WTC11 (cell line): ENCODE measurements around the gene HDGFL3. TPM values are rescaled to one million over a fixed set of nuclear protein-coding genes. Genes with fewer than 3 reads are reported as not detected.
A peak's percentile ranks its signal among the peaks of the same experiment; 100 is the strongest.

ENCODE experiments used
- ATAC-seq: fragments of 200-7000 bp; cut with Tn5 transposase; 2 replicates; pipeline ENCODE4 v1.10.0; 2021; ENCODE audit warnings: mild to moderate bottlenecking, moderate library complexity
- CTCF ChIA-PET: fragments of 300-600 bp; sonication (Branson Sonifier 250); formaldehyde crosslinking; loops from one replicate; lab custom pipeline; 2021; ENCODE audit warnings: antibody characterized with exemption; lab: Charles Lee
- POLR2A ChIA-PET: fragments of 350-600 bp; sonication (Branson Sonifier 250); formaldehyde crosslinking; loops from one replicate; lab custom pipeline; 2021; ENCODE audit warnings: antibody characterized with exemption; lab: Charles Lee
- DNase-seq: peaks from one replicate; pipeline ENCODE4 v3.0.0; 2021; ENCODE audit warnings: low spot score
- H3K27ac Mint-ChIP-seq: 2 replicates; pipeline ENCODE4 v1.8.0; 2021; ENCODE audit warnings: mixed read lengths
- H3K27me3 Mint-ChIP-seq: 2 replicates; pipeline ENCODE4 v1.8.0; 2021; ENCODE audit warnings: low read depth, mild to moderate bottlenecking, moderate library complexity, mixed read lengths
- H3K36me3 Mint-ChIP-seq: 2 replicates; pipeline ENCODE4 v1.8.0; 2021; ENCODE audit warnings: mixed read lengths
- H3K4me1 Mint-ChIP-seq: 2 replicates; pipeline ENCODE4 v1.8.0; 2022; ENCODE audit warnings: mixed read lengths
- H3K4me3 Mint-ChIP-seq: 2 replicates; pipeline ENCODE4 v1.8.0; 2021; ENCODE audit warnings: mild to moderate bottlenecking, moderate library complexity, mixed read lengths
- H3K9me3 Mint-ChIP-seq: 2 replicates; pipeline ENCODE4 v1.8.0; 2021; ENCODE audit warnings: mixed read lengths
- CREM ChIP-seq: sonication (generic); formaldehyde crosslinking; IDR thresholded peaks from 2 replicates; pipeline ENCODE4 v1.8.1; 2022; ENCODE audit warnings: mild to moderate bottlenecking, missing genetic modification reagents, moderate library complexity
- E2F4 ChIP-seq: sonication (generic); formaldehyde crosslinking; IDR thresholded peaks from 2 replicates; pipeline ENCODE4 v1.8.1; 2022; ENCODE audit warnings: low read depth, mild to moderate bottlenecking, moderate library complexity, missing genetic modification reagents, borderline replicate concordance
- FOXP1 ChIP-seq: sonication (generic); formaldehyde crosslinking; IDR thresholded peaks from 2 replicates; pipeline ENCODE4 v1.8.0; 2022; ENCODE audit warnings: missing genetic modification reagents, mild to moderate bottlenecking, moderate library complexity, borderline replicate concordance
- JUN ChIP-seq: sonication (generic); formaldehyde crosslinking; IDR thresholded peaks from 2 replicates; pipeline ENCODE4 v1.8.0; 2023; ENCODE audit warnings: mild to moderate bottlenecking, missing genetic modification reagents
- PRDM15 ChIP-seq: sonication (generic); formaldehyde crosslinking; IDR thresholded peaks from 2 replicates; pipeline ENCODE4 v1.8.0; 2022; ENCODE audit warnings: missing genetic modification reagents
- SMAD3 ChIP-seq: sonication (generic); formaldehyde crosslinking; IDR thresholded peaks from 2 replicates; pipeline ENCODE4 v1.8.0; 2022; ENCODE audit warnings: missing genetic modification reagents, mild to moderate bottlenecking, borderline replicate concordance
- ZBTB21 ChIP-seq: sonication (generic); formaldehyde crosslinking; IDR thresholded peaks from 2 replicates; pipeline ENCODE4 v1.8.1; 2023; ENCODE audit warnings: mild to moderate bottlenecking, missing genetic modification reagents, borderline replicate concordance
- ZMAT4 ChIP-seq: fragments of 250-450 bp; sonication (Bioruptor Pico); IDR thresholded peaks from 2 replicates; pipeline ENCODE4 v1.9.0; 2021; ENCODE audit warnings: mild to moderate bottlenecking
- ZNF121 ChIP-seq: sonication (generic); formaldehyde crosslinking; IDR thresholded peaks from 2 replicates; pipeline ENCODE4 v1.8.0; 2023; ENCODE audit warnings: missing genetic modification reagents
- ZNF416 ChIP-seq: fragments of 250-450 bp; sonication (Bioruptor Pico); IDR thresholded peaks from 2 replicates; pipeline ENCODE4 v1.9.0; 2021; ENCODE audit warnings: mild to moderate bottlenecking, inconsistent platforms
- ZNF423 ChIP-seq: fragments of 250-450 bp; sonication (Bioruptor Pico); IDR thresholded peaks from 2 replicates; pipeline ENCODE4 v2.1.2; 2022; ENCODE audit warnings: mild to moderate bottlenecking, moderate library complexity
- ZNF671 ChIP-seq: fragments of 250-450 bp; sonication (Bioruptor Pico); IDR thresholded peaks from 2 replicates; pipeline ENCODE4 v1.8.0; 2021; ENCODE audit warnings: mild to moderate bottlenecking
- total RNA-seq: library from RNA; stranded (reverse); gene quantifications from 3 replicates; pipeline ENCODE4 v1.2.3, GENCODE V29; 2021
- TF ChIP-seq, protein P1 (sequence below): sonication (generic); formaldehyde crosslinking; IDR thresholded peaks from 2 replicates; pipeline ENCODE4 v1.8.1; 2023; ENCODE audit warnings: mild to moderate bottlenecking, missing genetic modification reagents
- TF ChIP-seq, protein P2 (sequence below): sonication (generic); formaldehyde crosslinking; IDR thresholded peaks from 2 replicates; pipeline ENCODE4 v1.8.0; 2023; ENCODE audit warnings: missing genetic modification reagents
- TF ChIP-seq, protein P3 (sequence below): fragments of 200-600 bp; IDR thresholded peaks from 2 replicates; pipeline ENCODE4 v1.8.0; 2022; ENCODE audit warnings: antibody characterized with exemption

The HDGFL3 gene
- total RNA-seq, 1 experiment from 2014 or later: 124 TPM

DNA sequence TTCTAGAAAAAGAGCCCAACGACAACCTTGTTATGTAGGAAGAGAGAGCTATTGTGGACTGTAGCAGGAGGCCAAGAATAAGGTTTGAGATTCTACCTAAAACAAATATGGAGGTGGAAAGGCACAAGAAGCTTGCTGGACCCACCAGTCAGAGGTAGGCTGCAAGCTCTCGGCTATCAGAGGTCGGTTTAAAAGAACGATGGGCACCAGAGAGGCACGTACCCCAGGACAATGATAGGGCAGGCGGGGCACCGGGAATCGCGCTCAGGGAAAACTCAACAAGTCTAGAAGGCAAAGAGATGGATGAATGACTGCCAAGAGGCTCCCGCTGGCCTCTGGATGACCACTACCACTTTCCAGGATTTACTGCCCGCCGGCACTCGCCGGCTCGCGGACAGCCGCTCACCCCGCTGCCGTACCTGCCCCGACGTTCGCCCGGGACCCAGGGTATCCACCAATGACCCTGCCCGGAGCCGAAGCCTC is 1.1 kb downstream of the HDGFL3 start:
- H3K4me3 Mint-ChIP-seq: peak overlapping the region; percentile 95
- no peak for ATAC-seq
- no peaks in the 10 kb centered on the region for H3K27me3 Mint-ChIP-seq
- H3K27ac Mint-ChIP-seq: peak overlapping the region; percentile 96
- H3K4me1 Mint-ChIP-seq: peaks cover 38% of the 10 kb centered on the region
- H3K9me3 Mint-ChIP-seq: no peaks in the 10 kb centered on the region
- TF ChIP-seq SMAD3 (peak; percentile 68; the same call in 1 of the 2 replicates), PRDM15 (CRISPR knock-in tag) (peak; percentile 53), ZNF423 (CRISPR knock-in tag) (no peak)
- TF ChIP-seq, protein P1, sequence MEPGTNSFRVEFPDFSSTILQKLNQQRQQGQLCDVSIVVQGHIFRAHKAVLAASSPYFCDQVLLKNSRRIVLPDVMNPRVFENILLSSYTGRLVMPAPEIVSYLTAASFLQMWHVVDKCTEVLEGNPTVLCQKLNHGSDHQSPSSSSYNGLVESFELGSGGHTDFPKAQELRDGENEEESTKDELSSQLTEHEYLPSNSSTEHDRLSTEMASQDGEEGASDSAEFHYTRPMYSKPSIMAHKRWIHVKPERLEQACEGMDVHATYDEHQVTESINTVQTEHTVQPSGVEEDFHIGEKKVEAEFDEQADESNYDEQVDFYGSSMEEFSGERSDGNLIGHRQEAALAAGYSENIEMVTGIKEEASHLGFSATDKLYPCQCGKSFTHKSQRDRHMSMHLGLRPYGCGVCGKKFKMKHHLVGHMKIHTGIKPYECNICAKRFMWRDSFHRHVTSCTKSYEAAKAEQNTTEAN (CRISPR knock-in tag): no peak
- TF ChIP-seq, all 79 proteins: peak for 2
- CTCF ChIA-PET: interaction anchor here (1.0 kb wide), 1 partner anchor 42 kb away, joined by 4 read pairs; no protein-coding TSS in a partner anchor
- no peak for DNase-seq
- peaks cover 2% of the 10 kb centered on the region; the same call in 1 of the 2 replicates for H3K36me3 Mint-ChIP-seq
- POLR2A ChIA-PET: interaction anchor here (1.0 kb wide), 1 partner anchor 68 kb away, joined by 5 read pairs; no protein-coding TSS in a partner anchor

- no peaks in the 10 kb centered on the region for H3K27me3 Mint-ChIP-seq
- no peaks in the 10 kb centered on the region for H3K9me3 Mint-ChIP-seq
- peak overlapping the region; percentile 34; the same call in 1 of the 2 replicates for H3K27ac Mint-ChIP-seq
- H3K4me3 Mint-ChIP-seq: peak overlapping the region; percentile 95
- ChIA-PET POLR2A (interaction anchor here (1.0 kb wide), 1 partner anchor 68 kb away, joined by 5 read pairs; no protein-coding TSS in a partner anchor), CTCF (interaction anchor here (1.0 to 1.6 kb wide), 3 partner anchors 43 to 360 kb away, joined by 4 to 5 read pairs (median 4); no protein-coding TSS in a partner anchor)
- peaks cover 2% of the 10 kb centered on the region; the same call in 1 of the 2 replicates for H3K36me3 Mint-ChIP-seq
- peaks cover 38% of the 10 kb centered on the region for H3K4me1 Mint-ChIP-seq
- TF ChIP-seq ZMAT4 (CRISPR knock-in tag): no peak
- no peak for TF ChIP-seq FOXP1 (CRISPR knock-in tag)
- no peak for TF ChIP-seq JUN (CRISPR knock-in tag)
- TF ChIP-seq ZNF671 (CRISPR knock-in tag): no peak
- no peak for TF ChIP-seq CREM
- no peak for TF ChIP-seq ZBTB21
- DNase-seq (no peak), ATAC-seq (no peak)
These were observed 1.8 kb downstream of the HDGFL3 start for GRCh38 chr15:83205725-83206324.

DNA sequence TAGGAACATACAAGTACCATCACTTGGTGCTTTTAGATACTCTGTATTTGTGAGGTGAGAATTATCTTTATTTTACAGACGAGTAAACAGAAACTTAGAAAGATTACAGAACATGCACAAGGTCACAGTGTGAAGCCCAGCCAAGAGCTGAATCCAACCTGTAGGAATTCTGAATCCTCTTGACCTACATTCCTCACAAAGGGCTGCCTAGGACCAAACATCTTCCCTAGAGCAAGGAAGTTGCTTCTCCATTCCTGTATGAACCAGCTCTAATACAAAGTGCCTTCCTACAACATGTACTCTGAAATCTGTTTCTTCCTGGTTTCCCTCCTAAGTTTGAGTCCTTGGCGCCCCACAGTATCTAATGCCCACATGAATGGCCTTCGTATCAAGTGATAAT is 2.9 kb downstream of the HDGFL3 start:
- DNase-seq: no peak
- H3K4me1 Mint-ChIP-seq: peaks cover 38% of the 10 kb centered on the region
- H3K9me3 Mint-ChIP-seq: no peaks in the 10 kb centered on the region
- peaks cover 2% of the 10 kb centered on the region; the same call in 1 of the 2 replicates for H3K36me3 Mint-ChIP-seq
- no peak for TF ChIP-seq ZNF416 (CRISPR knock-in tag)
- TF ChIP-seq E2F4: no peak
- TF ChIP-seq, protein P2, sequence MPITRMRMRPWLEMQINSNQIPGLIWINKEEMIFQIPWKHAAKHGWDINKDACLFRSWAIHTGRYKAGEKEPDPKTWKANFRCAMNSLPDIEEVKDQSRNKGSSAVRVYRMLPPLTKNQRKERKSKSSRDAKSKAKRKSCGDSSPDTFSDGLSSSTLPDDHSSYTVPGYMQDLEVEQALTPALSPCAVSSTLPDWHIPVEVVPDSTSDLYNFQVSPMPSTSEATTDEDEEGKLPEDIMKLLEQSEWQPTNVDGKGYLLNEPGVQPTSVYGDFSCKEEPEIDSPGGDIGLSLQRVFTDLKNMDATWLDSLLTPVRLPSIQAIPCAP (CRISPR knock-in tag): no peak
- no peak for TF ChIP-seq ZNF121 (CRISPR knock-in tag)
- TF ChIP-seq, protein P3, sequence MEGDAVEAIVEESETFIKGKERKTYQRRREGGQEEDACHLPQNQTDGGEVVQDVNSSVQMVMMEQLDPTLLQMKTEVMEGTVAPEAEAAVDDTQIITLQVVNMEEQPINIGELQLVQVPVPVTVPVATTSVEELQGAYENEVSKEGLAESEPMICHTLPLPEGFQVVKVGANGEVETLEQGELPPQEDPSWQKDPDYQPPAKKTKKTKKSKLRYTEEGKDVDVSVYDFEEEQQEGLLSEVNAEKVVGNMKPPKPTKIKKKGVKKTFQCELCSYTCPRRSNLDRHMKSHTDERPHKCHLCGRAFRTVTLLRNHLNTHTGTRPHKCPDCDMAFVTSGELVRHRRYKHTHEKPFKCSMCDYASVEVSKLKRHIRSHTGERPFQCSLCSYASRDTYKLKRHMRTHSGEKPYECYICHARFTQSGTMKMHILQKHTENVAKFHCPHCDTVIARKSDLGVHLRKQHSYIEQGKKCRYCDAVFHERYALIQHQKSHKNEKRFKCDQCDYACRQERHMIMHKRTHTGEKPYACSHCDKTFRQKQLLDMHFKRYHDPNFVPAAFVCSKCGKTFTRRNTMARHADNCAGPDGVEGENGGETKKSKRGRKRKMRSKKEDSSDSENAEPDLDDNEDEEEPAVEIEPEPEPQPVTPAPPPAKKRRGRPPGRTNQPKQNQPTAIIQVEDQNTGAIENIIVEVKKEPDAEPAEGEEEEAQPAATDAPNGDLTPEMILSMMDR: no peak
- POLR2A ChIA-PET: interaction anchor here (0.9 kb wide), 1 partner anchor 96 kb away, joined by 3 read pairs; no protein-coding TSS in a partner anchor
- CTCF ChIA-PET: interaction anchor here (1.2 to 1.6 kb wide), 3 partner anchors 232 to 361 kb away, joined by 4 to 6 read pairs (median 5); partner anchors contain the start of gene SH3GL3
- no peaks in the 10 kb centered on the region for H3K27me3 Mint-ChIP-seq
- ATAC-seq: peak; percentile 25
- peak overlapping the region; percentile 95 for H3K4me3 Mint-ChIP-seq
- peak overlapping the region; percentile 48; the same call in 1 of the 2 replicates for H3K27ac Mint-ChIP-seq
